WI38 (cell line): ENCODE results near the gene RPSA.

Experiments used
- H3K4me3 ChIP-seq: 2 replicates; pipeline ENCODE4 v1.5.1; 2011; ENCODE audit warnings: low read depth, mild to moderate bottlenecking, control low read depth, low read length
- TF ChIP-seq, protein P1 (sequence below): IDR thresholded peaks from 2 replicates; pipeline ENCODE4 v1.5.1; 2012; ENCODE audit warnings: low read depth, mild to moderate bottlenecking, control low read depth, low read length

Gene RPSA

GRCh38 chr3:39376959-39377634 is 29.4 kb upstream of the RPSA start:
- H3K4me3 ChIP-seq: no peak overlapping the region
- TF ChIP-seq, protein P1, sequence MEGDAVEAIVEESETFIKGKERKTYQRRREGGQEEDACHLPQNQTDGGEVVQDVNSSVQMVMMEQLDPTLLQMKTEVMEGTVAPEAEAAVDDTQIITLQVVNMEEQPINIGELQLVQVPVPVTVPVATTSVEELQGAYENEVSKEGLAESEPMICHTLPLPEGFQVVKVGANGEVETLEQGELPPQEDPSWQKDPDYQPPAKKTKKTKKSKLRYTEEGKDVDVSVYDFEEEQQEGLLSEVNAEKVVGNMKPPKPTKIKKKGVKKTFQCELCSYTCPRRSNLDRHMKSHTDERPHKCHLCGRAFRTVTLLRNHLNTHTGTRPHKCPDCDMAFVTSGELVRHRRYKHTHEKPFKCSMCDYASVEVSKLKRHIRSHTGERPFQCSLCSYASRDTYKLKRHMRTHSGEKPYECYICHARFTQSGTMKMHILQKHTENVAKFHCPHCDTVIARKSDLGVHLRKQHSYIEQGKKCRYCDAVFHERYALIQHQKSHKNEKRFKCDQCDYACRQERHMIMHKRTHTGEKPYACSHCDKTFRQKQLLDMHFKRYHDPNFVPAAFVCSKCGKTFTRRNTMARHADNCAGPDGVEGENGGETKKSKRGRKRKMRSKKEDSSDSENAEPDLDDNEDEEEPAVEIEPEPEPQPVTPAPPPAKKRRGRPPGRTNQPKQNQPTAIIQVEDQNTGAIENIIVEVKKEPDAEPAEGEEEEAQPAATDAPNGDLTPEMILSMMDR: no peak

DNA sequence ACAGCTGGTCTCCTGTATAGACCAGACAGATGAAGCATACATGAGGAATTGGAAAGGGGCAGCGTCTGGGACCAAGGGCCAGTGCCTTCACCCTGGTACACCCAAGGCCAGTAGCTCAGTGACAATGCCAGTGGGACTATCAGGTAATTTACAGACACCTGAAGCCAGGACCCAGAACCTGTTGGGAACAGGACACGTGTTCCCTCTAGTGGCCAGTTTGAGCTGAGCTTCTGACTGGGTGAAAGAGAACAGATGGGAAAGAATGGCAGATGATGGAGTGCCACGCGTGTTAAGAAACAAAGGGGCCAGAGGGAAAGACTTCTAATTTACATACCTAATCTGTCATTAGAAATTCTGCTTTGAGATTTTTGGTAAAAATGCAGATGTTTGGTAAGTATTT is 28.4 kb upstream of the RPSA start:
- H3K4me3 ChIP-seq: no peak overlapping the region
- TF ChIP-seq, protein P1: peak; percentile 54

DNA sequence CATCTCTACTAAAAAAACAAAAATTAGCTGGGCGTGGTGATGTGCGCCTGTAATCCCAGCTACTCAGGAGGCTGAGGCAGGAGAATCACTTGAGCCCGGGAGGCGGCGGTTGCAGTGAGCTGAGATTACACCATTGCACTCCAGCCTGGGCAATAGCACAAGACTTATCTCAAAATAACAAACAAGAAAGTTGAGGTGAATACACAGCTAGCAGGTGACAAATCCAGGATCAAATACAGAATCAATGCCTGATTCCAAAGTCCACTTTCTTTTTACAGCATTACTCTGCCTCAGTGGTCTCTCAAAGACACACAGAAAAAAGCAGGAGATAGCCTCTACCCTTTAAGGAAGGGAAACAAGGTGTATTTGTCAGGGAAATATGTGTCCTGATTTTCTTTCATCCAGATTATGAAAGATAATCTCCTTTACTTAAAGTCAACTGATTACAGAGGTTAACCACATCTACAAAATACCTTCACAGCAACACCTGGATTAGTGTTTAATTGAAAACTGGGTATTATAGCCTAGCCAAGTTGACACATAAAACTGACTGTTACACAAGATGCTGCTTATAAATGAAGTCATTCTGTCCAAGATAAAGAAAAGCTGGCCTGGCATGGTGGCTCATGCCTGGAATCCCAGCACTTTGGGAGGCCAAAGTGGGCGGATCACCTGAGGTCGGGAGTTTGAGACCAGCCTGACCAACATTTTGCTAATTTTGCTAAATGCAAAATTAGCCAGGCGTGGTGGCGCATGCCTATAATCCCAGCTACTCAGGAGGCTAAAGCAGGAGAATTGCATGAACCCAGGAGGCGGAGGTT is 27.4 kb upstream of the RPSA start:
- H3K4me3 ChIP-seq: no peak overlapping the region
- TF ChIP-seq, protein P1: no peak

GRCh38 chr3:39379778-39380155 is 26.8 kb upstream of the RPSA start:
- TF ChIP-seq, protein P1: no peak
- H3K4me3 ChIP-seq: no peak overlapping the region

- TF ChIP-seq, protein P1: no peak
- no peak overlapping the region for H3K4me3 ChIP-seq
Measured at GRCh38 chr3:39381432-39381831, 25.1 kb upstream of the RPSA start.

- peak within 1 kb of the TSS; percentile 85 for H3K4me3 ChIP-seq
- TF ChIP-seq, protein P1: no peak
Measured at GRCh38 chr3:39383045-39383880, 23.3 kb upstream of the RPSA start, which contains the start of gene SLC25A38. Gene SLC25A38, plus strand, starts transcription at chr3:39383370. Its CDS starts 355 bp downstream, at chr3:39383725.
